Cardiac muscle cell (in vitro differentiated cells and primary cell): ENCODE data around the gene PER2. TPM values are rescaled to one million over a fixed set of nuclear protein-coding genes. Genes with fewer than 3 reads are reported as not detected.
A peak's percentile ranks its signal among the peaks of the same experiment; 100 is the strongest.

Experiments used
- DNase-seq, 2 donors: peaks; one replicate each; pipeline versions ENCODE4 v3.0.0 to v3.0.0-alpha.2; 2010 to 2017; ENCODE audit warnings: low read depth in 1 of 2, low spot score in 1 of 2
- H3K27ac ChIP-seq: fragments of 200-600 bp; sonication (generic); 2 replicates; pipeline ENCODE4 v1.5.1; 2016
- H3K27me3 ChIP-seq: fragments of 200-600 bp; sonication (generic); 2 replicates; pipeline ENCODE4 v1.6.0; 2016; ENCODE audit warnings: control low read depth
- H3K36me3 ChIP-seq: fragments of 200-600 bp; sonication (generic); 2 replicates; pipeline ENCODE4 v1.5.1; 2016; ENCODE audit warnings: control low read depth
- H3K4me1 ChIP-seq: fragments of 200-600 bp; sonication (generic); 2 replicates; pipeline ENCODE4 v1.8.1; 2017; ENCODE audit warnings: low read depth, mild to moderate bottlenecking, mixed run types
- H3K4me3 ChIP-seq: fragments of 200-600 bp; sonication (generic); 2 replicates; pipeline ENCODE4 v1.5.1; 2016; ENCODE audit warnings: mild to moderate bottlenecking
- H3K9me3 ChIP-seq: fragments of 200-600 bp; sonication (generic); 2 replicates; pipeline ENCODE4 v1.5.1; 2017; ENCODE audit warnings: low read depth, mild to moderate bottlenecking, control low read depth
- CTCF ChIP-seq: IDR thresholded peaks from 2 replicates; pipeline ENCODE4 v1.5.1; 2012; ENCODE audit warnings: low read depth, mild to moderate bottlenecking, low read length
- polyA plus RNA-seq: library from polyadenylated mRNA; unstranded; fragments of >200 nt; fragmentation: Nextera tagmentation; extraction: Ambion mirVana; gene quantifications from 2 replicates; pipeline ENCODE4 v1.2.1, GENCODE V29; 2016
- total RNA-seq: library from RNA; depleted of rRNA; stranded (reverse); fragments of >200 nt; gene quantifications from 2 replicates; pipeline ENCODE4 v1.2.3, GENCODE V29; 2016

The PER2 gene
- total and polyA plus RNA-seq, 2 experiments from 2014 or later, result 1.4 to 3.9 TPM

GRCh38 chr2:238243496-238244076, 44.8 kb downstream of the PER2 start:
- Histone ChIP-seq H3K27me3 (peaks cover 21% of the 10 kb centered on the region), H3K4me1 (peaks cover 4% of the 10 kb centered on the region), H3K27ac (no peak overlapping the region), H3K9me3 (no peaks in the 10 kb centered on the region), H3K4me3 (no peak overlapping the region), H3K36me3 (no peaks in the 10 kb centered on the region)
- no peak for TF ChIP-seq CTCF
- no peak for DNase-seq

GRCh38 chr2:238242731-238243495, 45.5 kb downstream of the PER2 start:
- no peak for TF ChIP-seq CTCF
- Histone ChIP-seq H3K27ac (no peak overlapping the region), H3K4me3 (no peak overlapping the region), H3K4me1 (peaks cover under 1% of the 10 kb centered on the region), H3K9me3 (no peaks in the 10 kb centered on the region), H3K27me3 (peaks cover 28% of the 10 kb centered on the region), H3K36me3 (no peaks in the 10 kb centered on the region)
- peak in 1 of 2 donors; percentile 54 for DNase-seq

- no peaks in the 10 kb centered on the region for H3K4me1 ChIP-seq
- no peaks in the 10 kb centered on the region for H3K9me3 ChIP-seq
- TF ChIP-seq CTCF, result no peak
- peaks cover 37% of the 10 kb centered on the region for H3K27me3 ChIP-seq
- no peak overlapping the region for H3K27ac ChIP-seq
- H3K4me3 ChIP-seq, result no peak overlapping the region
- H3K36me3 ChIP-seq, result no peaks in the 10 kb centered on the region
- no peak for DNase-seq
These were observed 46.4 kb downstream of the PER2 start for GRCh38 chr2:238241970-238242369.

GRCh38 chr2:238240757-238241711, 47.4 kb downstream of the PER2 start:
- no peaks in the 10 kb centered on the region for H3K36me3 ChIP-seq
- H3K4me3 ChIP-seq, result peak overlapping the region; percentile 28
- no peak overlapping the region for H3K27ac ChIP-seq
- H3K4me1 ChIP-seq, result no peaks in the 10 kb centered on the region
- TF ChIP-seq CTCF, result no peak
- peaks cover 46% of the 10 kb centered on the region for H3K27me3 ChIP-seq
- DNase-seq, result peak; percentile 30 to 86
- no peaks in the 10 kb centered on the region for H3K9me3 ChIP-seq

GRCh38 chr2:238239863-238240756, 48.3 kb downstream of the PER2 start, which contains the start of gene HES6:
Gene HES6, minus strand, starts transcription at chr2:238240038. Its CDS starts 133 bp downstream, at chr2:238239905.
- Histone ChIP-seq H3K27me3 (peaks cover 56% of the 10 kb centered on the region), H3K4me3 (peak within 1 kb of the TSS; percentile 97)
- TF ChIP-seq CTCF, result no peak

More at GRCh38 chr2:238239863-238240756, 48.3 kb downstream of the PER2 start, which contains the start of gene HES6:
- no peaks in the 10 kb centered on the region for H3K4me1 ChIP-seq
- no peaks in the 10 kb centered on the region for H3K36me3 ChIP-seq
- H3K9me3 ChIP-seq, result no peaks in the 10 kb centered on the region
- H3K27ac ChIP-seq, result no peak within 1 kb of the TSS
- peak; percentile 88 to 96 for DNase-seq
